H9 (cell line): ENCODE measurements around the gene PCDHGB1. TPM values are rescaled to one million over a fixed set of nuclear protein-coding genes. Genes with fewer than 3 reads are reported as not detected.

Experiments used
- DNase-seq: peaks from one replicate; pipeline ENCODE4 v3.0.0-alpha.2; 2017
- H2AFZ ChIP-seq: one replicate; pipeline ENCODE4 v1.6.1; 2013; ENCODE audit warnings: mild to moderate bottlenecking, low read length, control low read depth, moderate library complexity
- H2AK5ac ChIP-seq: 2 replicates; pipeline ENCODE4 v1.6.1; 2013; ENCODE audit warnings: low read length, control low read depth, mixed read lengths; ENCODE audit not compliant: insufficient read length
- H2BK120ac ChIP-seq: one replicate; pipeline ENCODE4 v1.6.1; 2013; ENCODE audit warnings: low read depth, mild to moderate bottlenecking, low read length, control low read depth, inconsistent platforms; ENCODE audit not compliant: poor library complexity, severe bottlenecking
- H2BK12ac ChIP-seq: 2 replicates; pipeline ENCODE4 v1.6.1; 2013; ENCODE audit warnings: low read length, control low read depth, mixed read lengths, low read depth; ENCODE audit not compliant: insufficient read length
- H2BK15ac ChIP-seq: 2 replicates; pipeline ENCODE4 v1.6.1; 2013; ENCODE audit warnings: low read depth, low read length, control low read depth
- H2BK20ac ChIP-seq: one replicate; pipeline ENCODE4 v1.6.1; 2013; ENCODE audit warnings: low read depth, mild to moderate bottlenecking, low read length, control low read depth, inconsistent platforms; ENCODE audit not compliant: poor library complexity, severe bottlenecking
- H2BK5ac ChIP-seq: 2 replicates; pipeline ENCODE4 v1.6.1; 2013; ENCODE audit warnings: low read length, control low read depth, mixed read lengths; ENCODE audit not compliant: insufficient read length
- H3K14ac ChIP-seq: 2 replicates; pipeline ENCODE4 v1.6.1; 2013; ENCODE audit warnings: low read length, control low read depth; ENCODE audit not compliant: insufficient read depth
- H3K18ac ChIP-seq: 2 replicates; pipeline ENCODE4 v1.6.1; 2013; ENCODE audit warnings: low read depth, mild to moderate bottlenecking, mixed read lengths, low read length, control low read depth; ENCODE audit not compliant: insufficient read length
- H3K23ac ChIP-seq: 2 replicates; pipeline ENCODE4 v1.6.1; 2013; ENCODE audit warnings: low read length, control low read depth, mixed read lengths, low read depth; ENCODE audit not compliant: insufficient read length
- H3K23me2 ChIP-seq: 2 replicates; pipeline ENCODE4 v1.6.1; 2013; ENCODE audit warnings: low read depth, mild to moderate bottlenecking, mixed read lengths, low read length, control low read depth; ENCODE audit not compliant: insufficient read length, poor library complexity, severe bottlenecking
- H3K27ac ChIP-seq: 2 replicates; pipeline ENCODE4 v1.5.1; 2013; ENCODE audit warnings: low read length, control low read depth, mixed read lengths, low read depth; ENCODE audit not compliant: insufficient read length
- H3K27me3 ChIP-seq: 2 replicates; pipeline ENCODE4 v1.6.1; 2013; ENCODE audit warnings: low read length, control low read depth, inconsistent platforms; ENCODE audit not compliant: insufficient read depth
- H3K4ac ChIP-seq: 2 replicates; pipeline ENCODE4 v1.6.1; 2013; ENCODE audit warnings: low read depth, mild to moderate bottlenecking, control low read depth, inconsistent platforms, low read length, moderate library complexity
- H3K4me1 ChIP-seq: 2 replicates; pipeline ENCODE4 v1.6.1; 2013; ENCODE audit warnings: low read length, control low read depth, inconsistent platforms; ENCODE audit not compliant: insufficient read depth
- H3K4me2 ChIP-seq: 2 replicates; pipeline ENCODE4 v1.6.1; 2013; ENCODE audit warnings: low read length, control low read depth, mixed read lengths; ENCODE audit not compliant: insufficient read length, insufficient read depth
- H3K56ac ChIP-seq: 2 replicates; pipeline ENCODE4 v1.6.1; 2013; ENCODE audit warnings: low read depth, mild to moderate bottlenecking, mixed read lengths, low read length, control low read depth; ENCODE audit not compliant: insufficient read length
- H3K79me1 ChIP-seq: 2 replicates; pipeline ENCODE4 v1.6.1; 2013; ENCODE audit warnings: low read depth, mild to moderate bottlenecking, moderate library complexity, low read length, control low read depth, inconsistent platforms; ENCODE audit not compliant: insufficient read depth, poor library complexity, severe bottlenecking
- H3K79me2 ChIP-seq: 2 replicates; pipeline ENCODE4 v1.6.1; 2013; ENCODE audit warnings: low read length, control low read depth, inconsistent platforms; ENCODE audit not compliant: insufficient read depth
- H3K9ac ChIP-seq: 2 replicates; pipeline ENCODE4 v1.6.1; 2013; ENCODE audit warnings: low read length, control low read depth, mixed read lengths; ENCODE audit not compliant: insufficient read length; ENCODE audit errors: extremely low read depth
- H3K9me3 ChIP-seq: one replicate; pipeline ENCODE4 v1.6.1; 2013; ENCODE audit warnings: low read depth, low read length, inconsistent platforms; ENCODE audit not compliant: control insufficient read depth
- H3T11ph ChIP-seq: one replicate; pipeline ENCODE4 v1.6.1; 2013; ENCODE audit warnings: mild to moderate bottlenecking, low read length, control low read depth, inconsistent platforms
- H4K20me1 ChIP-seq: one replicate; pipeline ENCODE4 v1.6.1; 2013; ENCODE audit not compliant: control insufficient read depth, insufficient read length, insufficient read depth
- H4K5ac ChIP-seq: 2 replicates; pipeline ENCODE4 v1.6.1; 2013; ENCODE audit warnings: low read depth, mild to moderate bottlenecking, mixed read lengths, low read length, control low read depth; ENCODE audit not compliant: insufficient read length
- H4K8ac ChIP-seq: replicated peaks from 2 replicates; pipeline ENCODE4 v1.6.1; 2013; ENCODE audit warnings: low read length, control low read depth, mixed read lengths, low read depth; ENCODE audit not compliant: insufficient read length
- H4K91ac ChIP-seq: 2 replicates; pipeline ENCODE4 v1.6.1; 2013; ENCODE audit warnings: low read depth, mild to moderate bottlenecking, moderate library complexity, mixed read lengths, low read length, control low read depth; ENCODE audit not compliant: insufficient read length
- H3K27ac Mint-ChIP-seq, 3 experiments: 2 replicates in 2 of 3; 3 replicates in 1 of 3; pipeline ENCODE4 v1.8.0; 2020 to 2021; ENCODE audit warnings: mixed read lengths in 3 of 3, mild to moderate bottlenecking in 1 of 3, moderate library complexity in 1 of 3
- H3K27me3 Mint-ChIP-seq: 2 replicates; pipeline ENCODE4 v1.8.0; 2021; ENCODE audit warnings: low read depth, mild to moderate bottlenecking, moderate library complexity, mixed read lengths
- H3K36me3 Mint-ChIP-seq, 3 experiments: 2 replicates in 2 of 3; 3 replicates in 1 of 3; pipeline ENCODE4 v1.8.0; 2020 to 2021; ENCODE audit warnings: low read depth in 3 of 3, mixed read lengths in 3 of 3; ENCODE audit not compliant: insufficient read depth in 1 of 3
- H3K4me1 Mint-ChIP-seq, 2 experiments: 2 replicates each; pipeline ENCODE4 v1.8.0; 2020; ENCODE audit warnings: mixed read lengths in 2 of 2
- H3K4me3 Mint-ChIP-seq, 2 experiments: 2 replicates in 1 of 2; 3 replicates in 1 of 2; pipeline ENCODE4 v1.8.0; 2020 to 2021; ENCODE audit warnings: mild to moderate bottlenecking in 2 of 2, mixed read lengths in 2 of 2, moderate library complexity in 1 of 2
- H3K9me3 Mint-ChIP-seq, 2 experiments: 2 replicates in 1 of 2; 3 replicates in 1 of 2; pipeline ENCODE4 v1.8.0; 2020; ENCODE audit warnings: mild to moderate bottlenecking in 2 of 2, mixed read lengths in 2 of 2, moderate library complexity in 1 of 2
- CTCF ChIP-seq: fragments of 200-600 bp; sonication (generic); conservative IDR thresholded peaks from 3 replicates; pipeline ENCODE4 v1.8.0; 2021; ENCODE audit warnings: antibody characterized with exemption, mild to moderate bottlenecking
- WGBS: extraction: QIAGEN DNeasy Blood & Tissue Kit; methylation state at CpG from one replicate; pipeline ENCODE4 v1.1.7; 2013; ENCODE audit warnings: missing lambda C conversion rate, low lambda C conversion rate, mixed read lengths; ENCODE audit not compliant: insufficient read length; ENCODE audit errors: extremely low coverage; 5-methylcytosine and 5-hydroxymethylcytosine counted together
- total RNA-seq: library from RNA; stranded (reverse); gene quantifications from 2 replicates; pipeline ENCODE4 v1.2.1, GENCODE V29; 2021

PCDHGB1 gene
- total RNA-seq, 1 experiment from 2014 or later = 5.0 TPM

- H3K36me3 Mint-ChIP-seq = peaks cover 33 to 52% (median 50%) of the 10 kb centered on the region in 3 experiments
- no peaks in the 10 kb centered on the region for H3K4me1 Mint-ChIP-seq
Observed at GRCh38 chr5:141374627-141375026, 24.7 kb downstream of the PCDHGB1 start.

More at GRCh38 chr5:141374627-141375026, 24.7 kb downstream of the PCDHGB1 start:
- Histone ChIP-seq H4K8ac (no peak overlapping the region), H3K79me1 (no peaks in the 10 kb centered on the region), H2BK12ac (no peak overlapping the region), H3K9ac (no peak overlapping the region), H3K56ac (no peak overlapping the region), H3K27me3 (no peaks in the 10 kb centered on the region), H2BK5ac (no peak overlapping the region), H2BK15ac (no peak overlapping the region), H3K9me3 (peaks cover 34% of the 10 kb centered on the region), H4K5ac (no peak overlapping the region), H3K18ac (no peak overlapping the region), H2AFZ (no peak overlapping the region), H4K20me1 (no peaks in the 10 kb centered on the region), H3K4me2 (no peak overlapping the region), H3T11ph (no peak overlapping the region), H3K4ac (no peak overlapping the region), H3K27ac (no peak overlapping the region), H2AK5ac (no peak overlapping the region), H4K91ac (no peak overlapping the region), H3K14ac (no peak overlapping the region), H2BK120ac (no peak overlapping the region), H3K4me1 (no peaks in the 10 kb centered on the region), H3K23me2 (no peaks in the 10 kb centered on the region), H3K23ac (no peak overlapping the region), H2BK20ac (no peak overlapping the region), H3K79me2 (no peaks in the 10 kb centered on the region)
- H3K27ac Mint-ChIP-seq = no peak overlapping the region
- peaks cover 60 to 69% of the 10 kb centered on the region in 2 experiments for H3K9me3 Mint-ChIP-seq
- WGBS = no CpG with 5 or more reads among the region's 14 CpGs
- no peak overlapping the region for H3K4me3 Mint-ChIP-seq
- DNase-seq = no peak
- peaks cover 9% of the 10 kb centered on the region for H3K27me3 Mint-ChIP-seq
- TF ChIP-seq CTCF = no peak
